Frontal cortex (tissue), 4 donors: ENCODE results near the gene RXRA. TPM values are rescaled to one million over a fixed set of nuclear protein-coding genes. Genes with fewer than 3 reads are reported as not detected.

Source experiments
- DNase-seq, 2 donors: peaks; one replicate each; pipeline ENCODE4 v3.0.0; 2012; ENCODE audit warnings: low spot score in 2 of 2
- FAIRE-seq: peaks from 2 replicates; lab custom pipeline; 2012; peaks lifted over from hg19 to GRCh38; lab: Jason Lieb, UNC
- total RNA-seq: library from RNA; depleted of rRNA; stranded (reverse); fragments of >200 nt; gene quantifications from one replicate; pipeline ENCODE4 v1.2.3, GENCODE V29; 2014
- donor health status: control.
- donor health status: control.
- donor health status: control.

The RXRA gene
- total RNA-seq, 1 donor from 2014 or later: 3.7 TPM

DNA sequence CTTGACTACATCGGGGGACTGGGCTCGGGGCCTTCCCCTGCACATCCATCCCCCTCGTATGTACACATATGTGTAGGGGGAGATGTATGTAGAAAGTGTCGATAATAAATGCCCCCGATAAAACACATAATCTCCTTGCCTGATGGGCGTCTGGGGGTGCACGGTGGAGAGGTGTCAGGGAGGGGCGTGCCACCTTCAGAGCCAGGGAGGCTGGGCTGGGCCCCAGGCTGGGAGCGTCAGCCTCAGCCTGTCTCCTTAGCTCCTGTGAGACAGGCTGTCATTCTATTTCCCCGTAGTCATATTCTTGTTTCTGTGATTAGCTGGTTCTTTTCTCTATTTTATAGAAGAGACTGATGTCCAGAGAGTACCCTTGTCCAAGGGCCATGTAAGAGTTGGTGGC, 4.7 kb upstream of the RXRA start:
- DNase-seq: no peak
- no peak for FAIRE-seq

DNA sequence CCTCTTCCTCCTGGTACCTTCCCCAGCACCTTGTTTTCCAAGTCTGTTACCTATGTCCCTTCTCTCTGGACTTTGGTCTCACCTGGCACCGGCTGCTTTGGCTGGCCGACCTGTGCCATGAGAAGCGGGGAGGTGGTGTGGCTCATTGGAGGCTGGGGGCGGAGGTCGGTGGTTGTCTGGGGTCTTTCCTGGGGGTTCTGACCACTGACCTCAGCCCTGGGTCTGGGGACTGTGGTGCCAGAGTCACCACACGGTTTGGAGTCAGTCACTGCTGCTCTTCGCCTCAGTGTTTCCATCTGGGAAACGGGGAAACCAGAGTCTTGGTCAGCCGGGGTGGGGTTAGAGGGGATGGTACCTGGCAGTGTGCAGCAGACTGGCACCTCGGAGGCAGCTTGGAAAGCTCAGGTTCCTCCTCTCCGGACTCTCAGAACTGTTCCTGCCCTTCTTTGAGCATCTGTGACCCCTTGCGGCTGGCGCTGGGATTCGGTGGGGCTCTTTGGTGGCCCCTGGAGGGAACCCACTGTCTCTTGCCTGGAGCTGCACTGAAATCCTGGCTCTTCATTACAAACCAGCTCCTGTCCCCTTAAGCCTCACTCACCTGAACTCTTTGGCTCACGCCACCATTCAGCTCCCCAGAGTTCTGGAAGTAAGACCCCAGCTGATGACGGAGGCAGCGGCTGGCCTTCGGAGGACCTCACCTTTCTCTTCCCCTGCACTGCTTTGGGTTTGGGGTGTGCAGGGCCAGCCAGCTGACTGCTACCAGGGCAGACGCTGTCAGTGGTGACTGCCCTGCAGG, 4.1 kb upstream of the RXRA start:
- DNase-seq (no peak), FAIRE-seq (no peak)

DNA sequence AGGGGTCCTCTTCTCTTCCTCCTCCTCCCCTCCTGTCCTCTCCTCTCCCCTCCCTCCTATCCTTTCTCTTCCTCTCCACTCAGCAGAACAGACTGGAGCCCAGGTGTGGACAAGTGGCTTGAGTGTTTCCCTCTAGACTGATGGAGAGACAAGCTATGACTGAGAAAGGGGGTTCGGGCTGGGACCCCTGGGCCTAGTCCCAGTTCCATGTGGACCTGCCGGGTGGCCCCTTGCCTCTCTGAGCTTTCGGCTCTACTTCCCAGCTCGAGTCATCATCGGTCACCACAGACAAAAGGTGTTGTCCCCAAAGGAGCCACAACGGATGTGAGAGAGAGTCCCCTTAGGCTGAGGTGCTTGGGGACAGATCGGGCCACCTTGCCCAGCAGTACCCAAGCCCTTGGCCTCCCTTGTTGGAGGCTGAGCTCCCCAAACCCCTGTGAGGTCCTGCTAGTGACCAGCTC, 3.4 kb upstream of the RXRA start:
- no peak for DNase-seq
- FAIRE-seq: no peak

DNA sequence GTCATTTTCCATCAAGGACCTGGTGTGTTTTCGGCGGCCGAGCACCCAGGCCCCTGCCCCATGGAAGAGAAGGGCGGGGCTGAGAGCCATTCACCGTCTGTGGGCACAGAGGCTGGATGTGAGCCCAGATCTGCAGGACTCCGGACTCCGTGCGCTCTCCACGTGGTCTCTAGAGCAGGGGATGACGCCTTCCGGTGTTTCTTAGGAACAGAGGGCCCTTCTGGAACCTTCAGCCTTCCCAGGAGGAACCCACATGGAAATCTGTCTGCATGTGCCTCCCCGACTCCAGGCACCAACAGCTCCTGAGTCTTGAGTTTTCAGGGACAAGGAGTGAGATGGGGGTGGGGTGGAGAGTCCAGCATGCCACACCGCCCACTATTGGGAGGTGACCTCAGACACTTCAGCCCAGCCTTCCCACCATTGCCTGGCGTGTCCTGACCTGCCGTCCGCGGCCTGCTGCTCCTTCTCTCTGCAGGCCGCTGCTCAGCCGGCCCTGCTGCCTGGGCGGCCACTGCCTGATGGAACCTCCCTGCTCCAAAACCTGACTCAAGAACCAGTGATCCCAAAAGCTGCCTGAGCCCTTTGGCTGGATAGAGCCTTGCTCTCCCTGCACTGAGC, 2.4 kb upstream of the RXRA start:
- DNase-seq: peak; percentile 60 to 79

DNA sequence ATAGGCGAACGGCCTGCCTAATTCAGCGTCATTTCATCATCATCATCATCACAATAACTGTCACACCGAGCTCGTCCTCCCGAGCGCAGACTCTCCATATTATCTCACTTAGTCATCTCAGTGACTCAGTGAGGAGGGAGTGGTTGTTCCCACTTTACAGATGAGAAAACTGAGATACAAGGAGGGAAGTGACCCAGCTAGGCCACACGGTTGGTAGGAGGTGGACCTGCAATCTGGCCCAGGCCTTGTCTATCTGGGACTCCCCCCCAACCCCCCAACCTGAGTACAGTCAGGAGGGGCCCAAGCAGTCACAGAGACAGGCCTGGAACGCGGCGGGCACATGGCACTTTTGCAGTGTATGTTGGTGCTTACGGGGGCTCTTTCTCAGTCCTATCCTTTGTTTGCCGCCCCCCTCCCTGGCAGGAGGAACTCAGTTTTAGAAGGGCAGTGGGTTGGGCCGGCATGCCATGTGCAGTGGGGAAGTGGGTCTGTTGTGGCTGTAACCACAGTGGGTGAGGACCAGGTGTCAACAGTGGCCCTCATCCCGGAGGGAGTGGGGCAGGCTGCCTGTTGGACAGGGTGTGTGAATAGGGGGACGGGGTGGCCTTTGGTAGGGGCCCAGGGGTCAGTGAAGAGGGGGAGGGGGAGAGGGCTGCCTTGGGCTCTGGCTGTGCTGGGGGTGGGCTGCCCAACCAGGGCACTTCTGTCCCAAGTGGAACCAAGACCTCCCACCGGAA, 1.7 kb upstream of the RXRA start:
- no peak for FAIRE-seq
- no peak for DNase-seq

More for the DNA sequence above, 2.4 kb upstream of the RXRA start:
- FAIRE-seq: no peak

DNA sequence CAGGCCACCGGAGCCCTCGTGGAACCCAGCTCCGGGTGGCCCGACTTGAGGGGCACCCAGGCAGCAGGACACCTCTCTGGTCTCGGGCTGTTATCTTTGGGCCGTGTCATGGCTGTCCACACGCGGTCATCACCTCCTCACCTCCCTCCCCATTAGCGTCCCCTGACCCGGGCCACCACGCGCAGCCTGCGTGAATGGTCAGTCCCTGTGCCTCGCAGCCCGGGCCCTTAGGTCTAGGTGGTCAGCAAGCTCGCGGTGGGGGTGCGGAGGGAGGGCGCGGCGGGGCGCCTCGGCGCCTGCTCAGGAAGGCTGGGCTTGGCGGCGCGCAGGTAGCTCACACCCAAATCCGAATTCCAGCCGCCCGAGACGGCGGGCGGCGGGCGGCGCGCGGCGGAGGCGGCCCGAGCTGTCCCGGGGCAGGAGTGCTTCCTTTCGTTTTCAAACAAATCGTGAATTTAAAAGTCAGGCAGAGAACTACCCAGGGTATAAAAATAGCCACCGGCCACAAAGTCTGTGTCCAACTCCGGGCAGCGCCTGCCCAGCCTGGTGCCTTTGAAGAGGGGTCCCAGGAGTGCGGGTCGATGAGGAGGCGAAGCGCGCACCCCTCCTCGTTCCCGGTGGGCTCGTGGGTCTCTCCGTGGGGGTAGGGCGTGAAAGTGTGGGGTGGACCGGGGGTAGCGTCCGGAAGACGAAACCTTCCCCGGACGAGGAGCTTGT, 1.0 kb upstream of the RXRA start:
- no peak for FAIRE-seq
- DNase-seq: peak in 1 of 2 donors; percentile 71

DNA sequence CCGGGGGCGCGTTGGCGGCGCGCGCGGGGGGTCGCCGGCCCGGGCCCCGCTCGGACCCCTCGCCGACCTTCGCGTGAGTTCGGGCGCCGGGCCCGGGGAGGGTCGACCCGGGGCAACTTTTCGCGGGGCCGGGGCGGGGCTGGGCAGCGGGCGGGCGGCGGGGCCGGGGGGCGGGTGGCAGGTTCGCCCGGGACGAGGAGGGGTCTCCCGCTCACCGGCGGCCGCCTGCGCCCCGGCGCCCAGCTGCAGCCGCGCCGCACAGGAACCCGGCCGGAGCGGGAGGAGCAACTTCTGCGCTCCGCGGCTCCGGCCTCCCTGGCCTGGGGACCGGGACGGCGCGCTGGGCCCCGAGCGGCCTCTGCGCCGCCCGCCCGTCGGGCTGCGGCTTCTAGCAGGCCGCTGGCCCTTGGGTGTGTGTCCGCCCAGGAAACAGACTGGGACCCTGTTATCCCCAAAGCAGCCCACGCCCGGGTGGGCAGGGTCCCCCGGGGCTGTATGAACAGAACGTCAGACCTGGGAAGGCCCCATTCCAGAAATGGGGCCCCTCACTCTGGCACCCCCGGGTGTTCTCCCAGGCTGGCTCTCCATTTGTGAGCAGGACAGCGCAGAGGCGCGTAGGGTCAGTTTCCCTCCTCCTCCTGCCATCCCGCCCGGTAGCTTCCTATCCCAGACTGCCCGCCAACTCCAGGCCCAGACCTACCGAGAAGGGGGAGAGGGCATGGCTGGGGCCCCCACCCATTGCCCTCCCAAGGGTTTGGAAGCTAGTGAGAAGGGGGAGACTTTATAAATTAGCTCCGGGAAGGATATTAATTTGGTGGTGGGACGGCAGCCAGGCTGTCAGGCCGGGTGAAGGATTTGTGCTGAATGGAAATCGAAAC, 708 bp downstream of the RXRA start:
- DNase-seq (no peak), FAIRE-seq (no peak)

DNA sequence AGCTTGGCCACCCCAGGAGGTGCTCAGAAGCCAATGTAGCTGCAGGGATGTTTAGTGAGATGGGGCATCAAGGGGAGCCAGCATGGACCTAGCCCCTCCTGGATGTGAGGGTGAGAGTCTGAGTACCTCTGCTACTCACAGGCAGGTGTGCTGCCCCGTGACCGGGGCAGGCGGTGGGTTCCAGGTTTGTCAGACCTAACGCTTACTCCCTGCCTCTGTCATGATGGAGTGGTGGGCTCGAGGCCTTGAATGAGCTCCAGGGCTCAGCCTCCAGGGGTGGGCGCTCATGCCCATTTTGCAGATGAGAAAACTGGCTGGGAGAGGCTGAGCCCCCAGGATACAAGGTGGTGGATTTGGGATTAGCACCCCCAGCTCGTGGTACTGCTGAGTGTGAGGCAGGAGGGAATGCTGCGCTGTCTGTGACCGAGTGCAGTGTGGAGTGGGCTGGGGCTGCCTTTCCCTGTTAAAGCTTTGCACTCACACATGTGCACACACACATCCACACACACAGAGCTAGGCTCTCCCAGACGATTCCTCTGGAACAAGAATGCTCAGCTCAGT, 1.5 kb downstream of the RXRA start:
- FAIRE-seq (no peak), DNase-seq (no peak)

DNA sequence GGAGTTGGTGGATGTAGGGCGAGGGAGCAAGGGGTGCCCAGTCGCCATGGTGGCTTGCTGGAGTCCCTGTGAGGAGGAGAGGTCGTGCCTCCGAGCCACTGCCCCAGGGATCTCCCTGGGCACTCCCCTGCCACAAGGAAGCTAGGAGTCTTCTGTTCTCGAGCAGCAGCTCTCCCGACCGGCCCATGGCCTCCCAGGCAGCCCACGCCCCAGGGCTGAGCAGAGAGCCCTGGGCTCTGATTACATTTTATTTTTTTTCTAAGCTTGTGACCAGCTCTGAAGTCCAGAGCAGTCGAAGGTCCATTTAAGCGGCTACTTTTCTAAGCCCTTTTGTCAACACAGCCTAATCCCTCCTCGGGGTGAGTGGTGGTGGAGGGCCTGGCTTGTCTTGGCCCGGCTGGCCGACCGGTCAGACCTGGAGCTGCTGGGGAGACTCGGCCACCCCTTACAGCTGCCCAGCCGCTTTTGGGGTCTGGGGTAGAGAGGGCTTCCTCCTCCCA, 2.1 kb downstream of the RXRA start:
- DNase-seq: no peak
- no peak for FAIRE-seq

DNA sequence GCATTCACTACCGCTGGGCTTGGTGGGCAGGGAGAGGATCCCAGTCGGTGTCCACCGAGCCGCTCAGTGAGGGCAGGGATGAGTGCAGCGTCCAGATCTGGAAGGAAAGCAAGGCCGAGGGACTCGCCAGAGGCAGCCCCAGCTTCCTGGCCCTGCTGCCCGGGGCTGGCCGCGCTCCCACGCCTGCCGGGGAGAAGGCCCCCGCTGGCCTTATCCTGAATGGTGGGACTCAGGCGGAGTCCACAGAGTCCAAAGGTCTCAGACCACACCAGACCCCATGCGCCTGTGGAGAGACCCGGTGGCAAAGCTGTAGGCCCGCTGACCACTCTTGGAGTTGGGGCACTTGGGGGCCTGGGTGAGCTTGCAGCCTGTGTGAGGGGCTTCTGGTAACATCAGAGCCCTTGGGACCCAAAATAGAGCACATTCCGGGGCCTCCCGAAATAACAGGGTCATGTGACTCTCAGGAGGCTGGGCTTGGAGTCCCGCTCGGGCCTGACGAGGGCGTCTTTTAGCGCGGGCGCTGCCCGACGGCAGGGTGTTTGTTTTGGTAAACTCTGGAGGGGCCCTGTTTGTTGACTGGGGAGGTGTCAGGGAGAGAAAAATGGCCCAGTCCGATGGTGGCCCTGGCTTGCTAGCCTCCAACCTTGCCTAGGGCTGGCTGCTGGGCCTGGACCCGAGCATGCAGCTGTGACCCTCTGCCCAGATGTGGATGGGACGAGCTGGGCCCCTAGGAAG, 2.8 kb downstream of the RXRA start:
- FAIRE-seq (no peak), DNase-seq (no peak)

DNA sequence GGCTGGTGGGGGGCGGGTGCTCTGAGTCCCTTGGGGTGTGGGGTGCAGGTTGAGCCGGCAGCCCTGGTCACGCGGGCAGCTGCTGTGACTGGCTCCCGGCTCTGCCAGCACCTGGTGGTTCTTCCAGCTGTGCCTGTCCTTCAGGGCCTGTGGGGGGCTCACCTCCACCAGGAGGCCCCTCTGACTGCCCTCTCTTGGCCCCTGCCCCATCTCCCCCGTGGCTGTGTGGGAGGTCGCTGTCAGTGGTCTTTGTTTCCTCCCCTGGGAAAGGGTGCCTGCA, 3.3 kb downstream of the RXRA start:
- FAIRE-seq (no peak), DNase-seq (no peak)

DNA sequence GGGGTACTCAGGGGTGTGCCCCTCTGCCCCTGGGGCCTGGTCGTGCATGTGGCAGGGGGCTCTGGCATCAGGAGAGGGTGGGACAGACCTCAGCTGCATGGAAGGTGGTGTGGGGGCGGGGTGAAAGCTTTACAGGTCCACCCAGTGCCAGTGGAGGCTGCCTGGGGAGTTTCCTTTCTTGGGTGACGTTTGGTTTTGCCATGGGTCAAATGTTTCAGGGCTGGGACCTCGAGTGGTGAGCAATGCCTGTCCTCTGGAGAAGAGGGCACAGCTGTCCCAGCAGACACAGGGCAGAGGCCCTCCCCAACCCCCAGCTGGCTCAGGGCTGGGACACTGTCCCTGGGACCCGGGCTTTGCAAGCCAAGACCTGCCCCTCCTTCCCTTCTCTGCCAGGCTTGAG, 3.6 kb downstream of the RXRA start:
- no peak for FAIRE-seq
- no peak for DNase-seq

DNA sequence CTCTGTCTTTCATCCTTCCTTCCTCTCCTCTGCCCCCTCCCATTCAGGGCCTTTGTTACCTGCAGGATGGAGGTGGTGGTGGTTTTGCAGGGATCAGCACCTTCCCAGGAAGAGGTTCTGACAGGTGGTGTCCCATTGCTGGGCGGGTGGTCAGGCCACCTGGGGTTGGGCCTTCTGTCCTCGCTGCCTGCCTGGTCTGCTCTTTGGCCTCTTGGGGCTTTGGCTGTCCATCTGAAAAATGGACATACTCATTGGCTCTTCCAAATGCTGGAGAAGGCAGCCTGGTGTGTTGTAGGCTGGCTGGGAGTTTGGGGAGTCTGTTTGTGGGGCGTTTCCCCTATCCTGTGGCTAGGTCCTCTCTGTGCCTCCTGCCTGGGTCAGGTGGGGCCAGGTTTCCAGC, 4.3 kb downstream of the RXRA start:
- DNase-seq (no peak), FAIRE-seq (no peak)

DNA sequence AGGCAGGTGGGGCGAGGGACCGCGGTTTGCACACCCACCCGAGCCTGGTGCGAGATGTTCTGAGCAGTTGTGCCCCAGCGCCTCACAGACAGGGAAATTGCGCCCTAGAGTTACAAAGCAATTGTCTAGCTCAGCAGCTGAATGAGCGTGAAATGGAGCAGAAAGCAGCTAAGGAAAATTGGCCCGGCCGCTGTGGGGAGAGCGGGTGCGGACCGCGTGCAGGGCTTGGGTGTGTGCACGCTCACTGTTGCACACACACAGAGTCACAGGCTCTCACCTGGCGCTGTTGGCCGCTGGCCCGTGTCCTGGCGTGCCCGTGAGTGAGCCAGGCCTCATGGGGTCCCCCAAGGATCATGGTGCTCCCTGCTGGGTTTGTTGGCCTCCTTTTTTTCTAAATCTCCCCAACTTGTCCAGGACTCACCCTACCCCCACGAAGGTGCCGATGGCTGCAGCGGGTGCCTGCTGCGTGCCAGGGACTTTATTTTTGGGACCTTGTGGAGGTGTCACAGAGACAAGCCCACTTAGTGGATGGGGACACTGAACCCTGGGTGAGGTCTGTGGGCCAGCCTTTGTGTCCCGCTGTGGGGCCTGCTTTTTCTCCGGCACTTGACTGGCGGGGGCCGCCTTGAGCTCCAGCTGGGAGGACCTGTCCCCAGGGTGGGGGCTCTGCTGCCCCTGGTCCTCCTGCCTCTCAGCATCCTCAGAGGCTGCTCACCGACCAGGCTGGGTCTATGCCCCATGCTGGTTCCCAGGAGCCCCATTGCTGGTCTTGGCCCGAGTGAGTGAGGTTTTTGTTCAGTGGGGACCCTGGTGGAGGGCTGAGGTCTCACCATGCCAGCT, 5.2 kb downstream of the RXRA start:
- no peak for DNase-seq

DNA sequence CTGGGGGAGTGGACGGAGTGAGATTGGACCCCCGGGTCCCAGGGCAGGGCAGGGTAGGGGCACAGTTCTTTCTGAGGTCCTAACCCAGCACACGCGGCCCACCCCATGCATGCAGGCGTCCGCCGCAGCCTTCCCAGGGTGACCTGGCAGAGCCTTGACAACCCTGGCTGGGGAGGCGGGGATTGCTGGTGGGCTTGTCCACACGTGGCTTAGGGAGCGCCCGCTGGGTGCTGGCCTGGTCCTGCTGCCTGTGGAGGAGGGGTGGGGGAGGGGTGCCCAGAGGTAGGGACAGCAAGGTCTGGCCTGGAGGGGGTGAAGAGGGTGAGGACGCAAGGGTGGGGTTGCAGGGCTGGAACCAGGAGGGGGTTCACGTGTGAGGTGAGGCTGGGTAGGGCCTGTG, 6.0 kb downstream of the RXRA start:
- FAIRE-seq: no peak
- DNase-seq: no peak

More for the DNA sequence above, 5.2 kb downstream of the RXRA start:
- no peak for FAIRE-seq

DNA sequence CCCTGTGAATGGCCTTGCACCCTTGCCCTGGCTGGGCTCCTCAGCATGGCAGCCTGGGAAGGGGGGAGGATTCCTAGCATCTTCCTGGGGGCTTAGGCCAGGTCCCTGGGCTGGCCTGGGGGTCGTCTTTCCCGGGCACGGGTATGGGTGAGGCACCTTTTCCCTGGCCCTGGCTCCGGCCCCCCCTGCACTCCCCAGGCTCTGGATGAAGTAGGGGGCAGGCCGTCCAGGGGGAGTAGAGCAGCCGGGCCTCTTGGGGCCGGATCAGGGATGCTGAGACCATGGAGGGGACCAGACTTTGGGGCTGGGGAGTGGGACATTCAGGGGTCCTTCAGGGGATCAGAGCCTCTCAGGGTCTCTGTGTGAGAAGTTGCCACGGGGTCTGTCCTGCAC, 6.6 kb downstream of the RXRA start:
- FAIRE-seq: no peak

DNA sequence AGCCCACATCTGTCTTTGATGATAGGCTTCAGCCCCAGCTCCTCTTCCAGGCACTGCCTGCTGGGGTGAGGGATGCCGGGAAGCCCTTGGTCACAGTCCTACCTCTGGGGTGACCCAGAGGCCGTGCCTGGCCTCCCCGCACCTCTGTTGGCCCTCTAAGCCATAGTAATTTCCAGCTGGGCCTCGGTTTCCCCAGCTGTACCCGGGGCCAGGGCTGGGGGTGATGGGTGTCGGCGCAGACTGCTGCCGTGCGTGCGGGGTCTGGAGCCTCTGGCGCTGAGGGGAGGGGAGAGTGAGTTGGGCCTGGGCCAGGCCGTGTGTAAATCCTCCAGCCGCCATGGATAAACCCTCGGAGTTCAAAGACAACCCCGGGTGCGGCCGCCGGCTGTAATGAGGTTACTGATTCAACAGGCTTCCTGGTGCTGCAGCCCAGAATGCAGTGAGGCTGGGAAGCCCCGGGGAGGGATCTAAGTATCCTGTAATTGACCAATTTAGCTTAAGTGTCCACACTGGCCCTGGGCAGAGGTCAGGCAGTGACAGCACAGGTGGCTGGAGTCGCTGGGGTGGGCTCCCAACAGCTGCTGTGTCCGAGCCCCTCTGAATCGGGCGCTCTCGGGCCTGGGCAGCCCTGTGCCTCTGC, 7.1 kb downstream of the RXRA start:
- FAIRE-seq (no peak), DNase-seq (no peak)

More for the DNA sequence above, 6.6 kb downstream of the RXRA start:
- no peak for DNase-seq
